ENCODE results near the gene DPM3.

- no peak for TF ChIP-seq POLR2AphosphoS5 (IDR thresholded peaks at IDR 0.05; ENCODE audit: low read depth, low read length)
- TF ChIP-seq CTCF (IDR thresholded peaks at IDR 0.05): no peak
- no peak for TF ChIP-seq EP300 (IDR thresholded peaks at IDR 0.05; ENCODE audit: borderline replicate concordance in 1 of 2, low read depth in 1 of 2, low read length in 1 of 2)
- no peak for TF ChIP-seq YY1 (IDR thresholded peaks at IDR 0.05; ENCODE audit: low read depth)
- TF ChIP-seq RXRA (IDR thresholded peaks at IDR 0.05; ENCODE audit: borderline replicate concordance, low read depth): no peak
- no peak for TF ChIP-seq RCOR1 (IDR thresholded peaks at IDR 0.05; ENCODE audit: low read length)
Measured at GRCh38 chr1:155131856-155132255, 8.5 kb downstream of the DPM3 start.

Measured in SK-N-SH (cell line).